ENCODE results near the gene APMAP.

Gene APMAP

GRCh38 chr20:24960861-24961260 lies 31.7 kb downstream of the APMAP start:
- H3K4me3 ChIP-seq (ENCODE audit: low read depth, low read length): no peak overlapping the region
- no peak for TF ChIP-seq CTCF (IDR thresholded peaks at IDR 0.05; ENCODE audit: low read depth, low read length, missing control alignments)
- no peak for DNase-seq (ENCODE audit: low read depth)

- H3K4me3 ChIP-seq (ENCODE audit: low read depth, low read length): no peak overlapping the region
- no peak for DNase-seq (ENCODE audit: low read depth)
- TF ChIP-seq CTCF (IDR thresholded peaks at IDR 0.05; ENCODE audit: low read depth, low read length, missing control alignments): no peak
Observed at GRCh38 chr20:24960302-24960801, 32.2 kb downstream of the APMAP start.

GRCh38 chr20:24959591-24960301 lies 32.8 kb downstream of the APMAP start:
- no peak for TF ChIP-seq CTCF (IDR thresholded peaks at IDR 0.05; ENCODE audit: low read depth, low read length, missing control alignments)
- DNase-seq (ENCODE audit: low read depth): no peak
- H3K4me3 ChIP-seq (ENCODE audit: low read depth, low read length): no peak overlapping the region

- H3K4me3 ChIP-seq (ENCODE audit: low read depth, low read length): no peak overlapping the region
- no peak for DNase-seq (ENCODE audit: low read depth)
- TF ChIP-seq CTCF (IDR thresholded peaks at IDR 0.05; ENCODE audit: low read depth, low read length, missing control alignments): no peak
Observed at GRCh38 chr20:24958506-24959385, 33.8 kb downstream of the APMAP start.

GRCh38 chr20:24957326-24958016 lies 35.1 kb downstream of the APMAP start:
- no peak overlapping the region for H3K4me3 ChIP-seq (ENCODE audit: low read depth, low read length)
- TF ChIP-seq CTCF (IDR thresholded peaks at IDR 0.05; ENCODE audit: low read depth, low read length, missing control alignments): no peak
- DNase-seq (ENCODE audit: low read depth): no peak

GRCh38 chr20:24956001-24956841 lies 36.3 kb downstream of the APMAP start:
- DNase-seq (ENCODE audit: low read depth): no peak
- no peak for TF ChIP-seq CTCF (IDR thresholded peaks at IDR 0.05; ENCODE audit: low read depth, low read length, missing control alignments)
- no peak overlapping the region for H3K4me3 ChIP-seq (ENCODE audit: low read depth, low read length)

Data from GM12864 (cell line).